GM18499 (cell line): Measurements from ENCODE around the gene MRPL4.
"Not testable (repeated sequence)": the region's sequence is repeated elsewhere in the genome, so short reads cannot be mapped to it uniquely, and the experiment has no call there.

Experiments
- ATAC-seq: cut with Tn5 transposase; IDR thresholded peaks from one replicate; pipeline ENCODE4 v1.9.1; 2021; ENCODE audit warnings: moderate number of reproducible peaks; ENCODE audit not compliant: insufficient read depth, unreplicated experiment

MRPL4 gene

DNA sequence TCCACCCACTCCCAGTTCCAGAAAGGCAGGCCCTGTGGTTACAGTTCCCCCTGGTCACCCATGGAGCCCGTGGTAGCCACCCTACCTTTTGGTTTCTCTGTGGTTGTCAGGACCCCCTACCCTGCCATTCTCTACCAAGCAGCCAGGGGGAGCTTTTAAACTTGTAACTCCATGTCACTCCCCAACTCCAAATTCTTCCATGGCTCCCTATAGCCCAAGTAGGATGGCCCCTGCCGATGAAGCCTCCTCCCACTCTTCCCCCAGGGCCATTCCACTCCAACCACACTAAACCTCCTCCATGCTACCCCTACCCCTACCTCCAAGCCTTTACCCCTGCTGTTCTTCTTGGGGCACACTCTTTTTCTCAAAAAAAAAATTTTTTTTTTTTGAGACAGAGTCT lies 23.1 kb upstream of the MRPL4 start:
- no peak for ATAC-seq

DNA sequence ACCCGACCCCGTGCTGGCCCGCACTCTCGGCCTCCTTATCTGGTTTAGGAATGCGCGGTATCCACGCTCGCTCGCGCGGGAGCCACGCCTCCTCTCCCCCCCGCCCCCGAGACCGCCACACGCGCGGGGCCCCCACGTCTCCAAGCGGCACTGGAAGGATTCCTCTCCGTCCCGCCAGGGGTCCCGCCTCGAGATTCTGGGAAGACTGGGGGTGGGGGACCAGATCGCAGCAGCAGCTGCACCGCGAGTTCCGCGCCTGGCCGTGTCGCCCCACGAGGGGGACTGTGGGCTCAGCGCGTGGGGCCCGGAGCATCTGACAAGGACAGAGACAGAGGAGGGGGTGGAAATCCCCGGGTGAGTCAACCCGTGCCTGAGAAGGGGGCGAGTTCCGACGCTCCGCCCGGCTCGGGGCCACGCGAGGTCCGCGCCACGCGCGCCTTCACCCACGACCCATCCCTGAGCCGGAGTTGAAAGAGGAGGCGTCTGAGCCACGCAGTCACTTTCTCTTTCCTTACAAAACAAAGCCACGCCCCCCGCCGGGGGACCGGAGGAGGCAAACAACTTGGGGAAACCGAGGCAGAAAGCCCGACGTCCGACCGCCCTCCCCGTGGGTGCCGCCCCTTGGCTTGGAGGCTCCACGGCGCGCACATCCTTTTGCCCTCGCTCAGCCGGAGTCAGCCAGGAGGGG lies 21.7 kb upstream of the MRPL4 start:
- no peak for ATAC-seq

DNA sequence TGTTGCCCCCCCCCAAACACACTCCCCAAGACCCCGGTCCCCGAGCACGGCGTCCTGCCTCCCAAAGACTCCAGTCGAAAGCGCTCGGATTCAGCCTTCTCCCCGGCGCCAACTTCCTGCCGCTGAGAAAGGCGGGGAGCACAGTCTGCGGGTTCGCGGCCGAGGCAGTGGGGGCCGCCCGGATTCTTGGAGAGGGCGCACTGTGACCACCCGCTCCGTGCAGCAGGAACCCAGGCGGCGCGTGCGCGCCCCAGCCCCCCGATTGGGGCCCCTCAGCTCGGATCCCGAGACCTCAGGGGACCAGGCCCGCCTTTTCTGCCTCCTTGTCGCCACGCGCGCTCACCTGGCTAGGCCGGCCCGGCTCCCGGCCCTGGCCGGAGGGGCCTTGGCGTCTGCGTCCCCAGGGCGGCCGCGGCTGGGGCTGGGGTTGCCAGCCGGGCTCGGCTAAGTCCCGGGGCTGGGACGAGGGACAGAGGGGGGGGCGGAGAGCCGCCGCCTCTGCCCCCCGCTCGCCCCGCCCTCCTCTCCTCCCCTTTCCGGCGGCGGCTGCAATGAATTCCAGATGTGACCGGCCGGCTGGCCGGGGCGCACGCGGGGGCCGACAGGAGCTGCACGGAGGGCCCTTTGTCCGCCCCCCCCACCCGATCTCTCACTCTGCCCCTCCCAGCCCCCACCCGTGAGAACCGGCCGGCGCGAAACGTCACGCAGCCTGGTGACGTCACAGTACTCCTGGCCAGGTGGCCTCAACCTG lies 21.0 kb upstream of the MRPL4 start, which contains the start of gene S1PR2:
TSS of gene S1PR2 (minus strand) at position 471 of the 751 bp plus-strand sequence. CDS start 6,426 bp downstream, outside the sequence.
- ATAC-seq, result no peak

DNA sequence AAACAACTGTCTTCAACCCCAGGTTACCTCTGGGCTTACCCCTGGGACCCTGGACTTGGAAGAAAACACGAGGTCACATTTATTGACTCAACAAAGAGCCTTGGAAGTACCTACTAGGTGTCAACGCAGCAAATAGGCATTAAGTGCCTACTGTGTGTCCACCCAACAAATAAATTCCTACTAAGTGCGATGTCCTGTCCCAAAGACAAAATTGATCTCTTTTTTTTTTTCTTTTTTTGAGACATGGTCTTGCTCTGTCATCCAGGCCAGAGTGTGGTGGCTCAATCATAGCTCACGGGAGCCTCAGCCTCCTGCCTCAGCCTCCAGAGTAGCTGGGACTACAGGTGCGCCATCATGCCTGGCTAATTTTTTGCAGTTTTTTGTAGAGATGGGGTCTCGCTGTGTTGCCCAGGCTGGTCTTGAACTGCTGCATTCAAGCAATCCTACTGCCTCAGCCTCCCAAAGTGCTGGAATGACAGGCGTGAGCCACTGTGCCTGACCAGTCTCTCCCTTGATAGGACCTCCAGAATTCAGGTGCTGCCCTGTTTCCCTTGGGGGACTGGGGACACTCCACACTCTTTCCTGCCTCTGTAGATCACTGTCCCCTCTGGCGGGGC lies 20.3 kb upstream of the MRPL4 start:
- ATAC-seq, result no peak

DNA sequence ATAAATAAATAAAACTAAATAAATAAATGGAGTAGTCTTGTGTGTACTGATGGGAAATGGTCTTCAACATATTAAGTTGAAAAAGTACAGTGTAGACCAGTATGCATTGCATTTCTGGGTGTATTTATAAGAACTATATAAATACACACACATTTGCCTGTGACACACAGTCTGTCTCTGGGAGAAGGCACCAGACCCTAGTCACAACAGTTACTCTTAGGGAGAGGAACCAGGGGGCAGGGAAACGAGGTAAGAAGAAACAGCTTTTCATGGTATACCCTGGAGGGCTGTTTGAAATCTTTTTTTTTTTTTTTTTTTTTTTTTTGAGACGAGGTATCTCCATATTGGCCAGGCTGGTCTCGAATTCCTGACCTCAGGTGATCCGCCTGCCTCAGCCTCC lies 18.1 kb upstream of the MRPL4 start:
- ATAC-seq, result no peak

DNA sequence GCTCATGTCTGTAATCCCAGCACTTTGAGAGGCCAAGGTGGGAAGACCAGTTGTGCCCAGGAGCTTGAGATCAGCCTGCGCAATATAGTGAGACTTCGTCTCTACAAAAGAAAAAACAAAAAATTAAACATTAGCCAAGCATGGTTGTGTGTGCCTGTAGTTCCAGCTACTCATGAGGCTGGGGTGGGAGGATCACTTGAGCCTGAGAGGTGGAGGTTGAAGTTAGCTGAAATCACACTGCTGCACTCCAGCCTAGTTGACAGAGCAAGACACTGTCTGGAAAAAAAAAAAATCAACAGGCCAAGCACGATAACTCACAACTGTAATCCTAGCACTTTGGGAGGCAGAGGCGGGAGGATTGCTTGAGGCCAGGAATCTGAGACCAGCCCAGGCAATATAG lies 17.0 kb upstream of the MRPL4 start:
- no peak for ATAC-seq

DNA sequence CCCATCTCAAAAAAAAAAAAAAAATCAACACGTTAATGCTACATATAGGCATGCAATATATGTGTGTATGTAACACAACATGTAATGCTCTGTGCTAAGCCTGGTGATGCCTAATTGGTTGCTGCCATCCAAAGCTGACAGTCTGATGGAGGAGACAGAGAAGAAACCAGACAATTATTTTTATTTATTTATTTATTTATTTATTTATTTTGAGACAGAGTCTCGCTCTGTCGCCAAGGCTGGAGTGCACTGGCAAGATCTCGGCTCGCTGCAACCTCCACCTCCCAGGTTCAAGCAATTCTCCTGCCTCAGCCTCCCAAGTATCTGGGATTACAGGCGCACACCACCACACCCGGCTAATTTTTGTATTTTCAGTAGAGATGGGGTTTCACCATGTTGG lies 16.6 kb upstream of the MRPL4 start:
- ATAC-seq, result not testable (repeated sequence)

DNA sequence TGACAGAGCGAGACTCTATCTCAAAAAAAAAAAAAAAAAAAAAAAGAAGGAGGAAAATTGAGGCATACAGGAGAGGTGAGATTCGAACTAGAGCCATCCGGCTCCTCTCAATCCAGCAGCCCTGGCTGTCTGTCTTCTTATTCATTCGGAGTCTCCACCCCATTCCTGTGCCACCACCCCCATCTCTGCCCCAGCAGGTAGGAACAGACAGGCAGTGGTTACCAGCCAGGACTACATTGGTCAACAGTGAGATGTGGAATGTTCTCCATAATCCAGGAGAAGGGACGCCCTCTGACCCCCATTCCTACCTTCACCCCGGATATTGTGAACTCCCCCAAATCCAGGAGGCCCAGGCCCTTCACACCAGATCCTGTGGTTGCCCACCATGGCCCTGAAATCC lies 14.3 kb upstream of the MRPL4 start:
- ATAC-seq, result no peak

DNA sequence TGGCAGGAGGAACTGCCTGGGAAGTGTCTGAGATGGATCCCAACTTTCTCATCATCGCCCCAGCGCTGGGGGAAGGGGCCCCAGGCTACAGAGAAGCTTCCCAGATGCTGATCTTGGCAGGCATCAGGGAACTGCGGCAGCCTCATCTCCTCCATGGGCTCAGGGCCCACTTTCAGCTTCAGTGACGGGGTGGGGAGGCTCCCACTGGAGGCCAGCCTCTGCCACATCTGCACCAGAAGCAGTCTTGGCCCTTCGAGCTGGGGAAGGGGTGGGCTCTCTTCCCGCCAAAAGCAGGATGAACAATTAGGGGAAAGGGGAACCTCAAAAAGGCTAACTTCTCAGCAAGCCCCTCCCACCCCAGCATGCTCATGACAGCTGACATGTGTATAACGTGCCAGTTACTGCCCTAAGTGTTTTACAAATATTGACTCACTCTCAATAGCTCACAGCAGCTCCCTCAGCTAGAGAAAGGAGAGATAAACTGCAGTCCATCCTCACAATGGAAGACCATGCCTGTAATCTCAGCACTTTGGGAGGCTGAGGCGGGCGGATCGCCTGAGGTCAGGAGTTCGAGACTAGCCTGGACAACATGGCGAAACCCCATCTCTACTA lies 13.7 kb upstream of the MRPL4 start:
- ATAC-seq, result no peak

DNA sequence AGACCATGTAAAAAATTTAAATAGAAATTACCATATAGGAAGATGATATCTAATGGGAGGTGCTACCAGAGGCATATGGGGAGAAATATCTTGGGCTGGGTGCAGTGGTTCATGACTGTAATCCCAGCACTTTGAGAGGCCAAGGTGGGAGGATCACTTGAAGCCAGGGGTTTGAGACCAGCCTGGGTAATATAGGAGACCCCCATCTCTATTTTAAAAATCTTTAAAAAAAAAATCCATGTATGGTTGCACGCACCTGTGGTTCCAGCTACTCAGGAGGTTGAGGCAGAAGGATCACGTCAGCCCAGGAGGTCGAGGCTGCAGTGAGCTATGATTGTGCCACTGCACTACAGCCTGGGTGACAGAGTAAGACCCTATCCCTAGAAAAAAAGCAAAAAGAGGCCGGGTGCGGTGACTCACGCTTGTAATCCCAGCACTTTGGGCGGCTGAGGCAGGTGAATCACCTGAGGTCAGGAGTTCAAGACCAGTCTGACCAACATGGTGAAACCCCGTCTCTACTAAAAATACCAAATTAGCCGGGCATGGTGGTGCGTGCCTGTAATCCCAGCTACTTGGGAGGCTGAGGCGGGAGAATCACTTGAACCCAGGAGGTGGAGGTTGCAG lies 10.1 kb upstream of the MRPL4 start:
- not testable (repeated sequence) for ATAC-seq

DNA sequence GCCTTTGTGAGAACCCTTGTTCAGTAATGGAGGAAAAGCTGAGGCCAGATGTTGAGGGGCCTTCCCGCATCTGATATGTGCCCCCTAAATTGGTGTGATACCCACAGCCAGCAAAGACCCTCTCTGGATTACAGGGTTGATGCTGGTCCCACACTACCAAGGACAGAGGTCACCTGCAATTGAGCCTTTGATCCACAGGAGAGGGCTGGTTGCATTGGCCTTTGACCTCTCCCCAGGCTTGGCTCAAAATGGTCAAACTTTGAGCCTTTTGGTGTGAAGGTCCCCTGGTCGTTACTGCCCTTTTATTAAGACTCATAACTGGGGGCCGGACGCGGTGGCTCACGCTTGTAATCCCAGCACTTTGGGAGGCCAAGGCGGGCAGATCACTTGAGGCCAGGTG lies 8.4 kb upstream of the MRPL4 start:
- ATAC-seq, result no peak

DNA sequence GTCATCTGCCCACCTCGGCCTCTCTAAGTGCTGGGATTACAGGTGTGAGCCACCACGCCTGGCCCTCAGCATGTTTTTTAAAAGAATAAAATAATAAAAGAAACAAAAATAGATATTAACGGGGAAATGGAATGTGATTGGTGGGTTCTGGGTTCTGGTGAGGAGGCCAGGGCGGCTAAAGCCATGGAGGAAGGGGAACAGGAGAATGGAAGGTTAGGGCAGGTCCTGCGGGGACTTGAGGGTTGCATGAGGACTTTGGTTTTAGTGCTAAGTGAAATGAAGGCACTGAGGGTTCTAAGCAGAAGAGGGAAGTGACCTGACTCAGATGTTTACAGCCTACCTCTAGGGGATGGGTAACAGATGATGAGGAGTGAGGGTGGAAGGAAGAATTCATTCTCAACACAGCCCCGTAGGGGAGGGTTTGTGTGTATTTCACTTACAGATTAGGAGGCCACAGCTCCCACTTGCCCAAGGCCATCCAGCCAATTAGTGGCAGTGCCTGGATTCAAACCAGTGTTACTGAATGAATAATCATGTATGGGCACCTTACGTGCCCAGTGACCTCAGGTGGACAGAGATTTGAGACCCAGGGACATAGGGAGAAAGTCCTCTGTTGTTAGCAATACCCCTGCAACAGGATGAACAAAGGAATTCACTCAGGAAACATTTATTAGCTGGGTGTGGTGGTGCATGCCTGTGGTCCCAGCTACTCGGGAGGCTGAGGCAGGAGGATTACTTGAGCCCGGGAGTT lies 6.7 kb upstream of the MRPL4 start:
- ATAC-seq, result no peak

DNA sequence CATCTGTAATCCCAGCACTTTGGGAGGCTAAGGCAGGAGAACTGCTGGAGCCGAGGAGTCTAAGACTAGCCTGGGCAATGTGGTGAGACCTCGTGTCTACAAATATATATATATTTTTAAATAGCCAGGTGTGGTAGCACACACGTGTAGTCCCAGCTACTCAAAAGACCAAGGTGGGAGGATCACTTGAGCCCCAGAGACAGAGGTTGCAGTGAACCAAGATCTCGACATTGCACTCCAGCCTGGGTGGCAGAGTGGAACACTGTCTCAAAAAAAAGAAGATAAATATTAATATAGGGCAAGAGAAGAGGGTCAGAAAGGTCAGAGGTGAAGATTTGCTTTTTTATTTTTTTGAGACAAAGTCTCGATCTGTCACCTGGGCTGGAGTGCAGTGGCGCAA lies 5.5 kb upstream of the MRPL4 start:
- no peak for ATAC-seq

DNA sequence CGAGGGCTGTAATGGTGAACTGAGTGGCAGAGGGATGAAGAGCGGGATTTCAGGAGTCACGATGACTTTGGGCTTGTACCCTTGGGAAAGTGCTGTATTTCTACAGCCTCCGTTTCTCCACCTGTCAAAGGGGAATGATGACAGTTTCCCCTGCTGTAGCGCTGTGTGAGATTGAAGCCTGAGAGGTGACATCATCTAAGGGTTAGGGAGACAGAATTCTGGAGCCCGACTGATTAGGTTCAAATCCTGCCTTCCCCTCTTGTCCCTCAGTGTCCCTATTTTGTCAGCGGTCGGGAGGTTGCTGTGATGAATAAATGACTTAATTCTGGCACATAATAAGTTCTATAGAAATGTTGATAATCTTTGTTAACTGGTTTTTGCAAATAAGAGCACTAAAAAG lies 693 bp downstream of the MRPL4 start:
- ATAC-seq, result no peak

DNA sequence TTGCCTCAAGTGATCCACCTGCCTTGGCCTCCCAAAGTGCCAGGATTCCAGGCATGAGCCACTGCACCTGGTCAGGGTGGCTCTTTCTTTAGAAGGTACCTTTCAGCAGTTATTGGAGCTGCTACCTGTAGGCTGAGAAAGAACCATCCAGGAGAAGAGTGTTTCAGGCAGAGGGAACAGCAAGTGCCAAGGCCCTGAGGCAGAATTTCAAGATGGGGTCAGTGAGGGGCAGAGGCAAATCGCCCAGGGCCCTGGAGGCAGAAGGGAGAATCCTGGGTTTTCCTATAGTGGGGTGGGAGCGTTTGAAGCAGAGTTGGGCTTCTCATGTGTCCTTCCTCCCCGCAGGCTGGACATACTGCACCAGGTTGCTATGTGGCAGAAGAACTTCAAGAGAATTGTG lies 2.2 kb downstream of the MRPL4 start:
- no peak for ATAC-seq

DNA sequence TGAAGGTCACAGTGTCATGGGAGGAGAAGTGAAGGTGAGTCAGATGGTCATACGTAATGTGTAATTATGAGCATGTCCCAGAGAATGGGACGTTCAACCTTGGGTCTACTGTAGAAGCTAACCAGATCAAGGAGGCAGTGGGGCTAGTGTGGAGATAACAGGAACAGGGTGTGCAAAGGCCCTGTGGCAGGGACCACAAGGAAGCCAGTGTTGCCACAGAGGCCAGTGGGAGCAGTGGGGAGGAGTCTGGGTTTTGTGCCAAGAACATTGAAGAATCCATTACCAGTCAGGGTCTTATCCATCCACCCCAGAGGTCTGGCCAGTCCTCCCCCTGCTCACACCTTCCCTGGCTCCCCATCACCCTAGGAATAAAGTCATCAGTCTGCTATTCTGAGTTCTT lies 3.3 kb downstream of the MRPL4 start:
- ATAC-seq, result no peak

DNA sequence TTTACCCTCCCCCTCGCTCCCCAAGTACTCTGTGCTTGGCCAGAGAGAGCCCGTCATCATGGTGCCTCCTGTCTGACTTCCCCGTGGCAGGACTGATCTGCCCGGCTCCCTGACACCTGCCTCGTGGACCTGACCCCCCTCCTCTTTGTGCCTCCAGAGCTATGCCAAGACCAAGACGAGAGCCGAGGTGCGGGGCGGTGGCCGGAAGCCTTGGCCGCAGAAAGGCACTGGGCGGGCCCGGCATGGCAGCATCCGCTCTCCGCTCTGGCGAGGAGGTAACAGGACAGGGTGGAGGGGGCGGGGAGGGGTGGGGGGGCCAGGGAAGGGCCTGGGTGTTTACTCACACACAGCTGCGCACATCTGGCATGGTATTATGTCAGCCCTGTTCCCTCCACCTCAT lies 4.5 kb downstream of the MRPL4 start:
- no peak for ATAC-seq

DNA sequence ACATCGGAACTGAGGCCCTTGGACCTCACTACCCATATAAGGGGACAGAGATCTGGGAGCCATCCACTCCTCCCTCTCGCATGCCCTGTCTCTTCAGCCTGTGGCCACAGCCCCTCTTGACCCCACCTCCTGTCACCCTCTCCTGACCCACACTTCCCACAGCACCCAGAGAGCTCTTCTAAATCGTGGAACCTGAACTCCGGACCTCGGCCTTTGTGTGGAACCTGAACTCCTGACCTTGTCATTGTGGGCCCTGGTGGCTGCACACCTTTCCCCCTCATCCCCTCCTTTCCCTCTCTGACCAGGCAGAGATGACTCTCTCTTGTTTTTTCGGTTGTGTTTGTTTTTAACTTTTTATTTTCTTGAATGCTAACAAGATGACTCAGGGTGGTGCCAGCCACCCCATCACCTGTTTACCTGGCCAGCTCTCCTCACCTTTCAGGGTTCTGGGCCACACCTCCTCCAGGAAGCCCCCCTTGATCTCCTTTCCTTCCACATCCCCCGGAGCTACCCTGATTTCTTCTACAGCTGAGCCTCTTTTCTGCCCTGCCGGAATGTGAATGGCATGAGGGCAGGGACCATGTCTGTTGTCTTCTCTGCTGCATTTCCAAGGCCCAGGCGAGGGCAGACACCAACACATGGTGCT lies 5.1 kb downstream of the MRPL4 start:
- ATAC-seq, result no peak

DNA sequence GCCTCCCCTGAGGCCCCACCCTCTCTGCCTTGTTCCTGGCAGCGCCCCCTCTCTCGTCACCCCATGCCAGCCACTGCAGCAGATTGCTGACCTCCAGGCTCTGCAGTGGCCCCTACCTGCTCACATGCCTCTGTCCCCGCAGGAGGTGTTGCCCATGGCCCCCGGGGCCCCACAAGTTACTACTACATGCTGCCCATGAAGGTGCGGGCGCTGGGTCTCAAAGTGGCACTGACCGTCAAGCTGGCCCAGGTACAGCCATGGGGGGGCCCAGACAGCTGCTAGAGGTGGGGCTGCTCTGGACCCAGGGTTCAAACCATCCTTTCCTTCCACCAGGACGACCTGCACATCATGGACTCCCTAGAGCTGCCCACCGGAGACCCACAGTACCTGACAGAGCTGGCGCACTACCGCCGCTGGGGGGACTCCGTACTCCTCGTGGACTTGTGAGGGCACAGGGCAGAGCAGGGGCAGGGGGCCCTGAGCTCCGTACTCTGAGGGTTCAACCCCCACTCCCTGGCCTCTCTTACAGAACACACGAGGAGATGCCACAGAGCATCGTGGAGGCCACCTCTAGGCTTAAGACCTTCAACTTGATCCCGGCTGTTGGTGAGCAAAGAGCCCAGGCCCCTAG lies 6.2 kb downstream of the MRPL4 start:
- no peak for ATAC-seq
